GM10266 (cell line): ENCODE results near the gene ERBB4.

Experiments used
- DNase-seq: peaks from one replicate; pipeline ENCODE4 v3.0.0; 2012; ENCODE audit errors: extremely low spot score
- TF ChIP-seq, protein P1 (sequence below): IDR thresholded peaks from 2 replicates; pipeline ENCODE4 v1.5.1; 2012; ENCODE audit warnings: mild to moderate bottlenecking, low read depth; ENCODE audit not compliant: control insufficient read depth, insufficient read depth; ENCODE audit errors: missing control alignments

Gene ERBB4

DNA sequence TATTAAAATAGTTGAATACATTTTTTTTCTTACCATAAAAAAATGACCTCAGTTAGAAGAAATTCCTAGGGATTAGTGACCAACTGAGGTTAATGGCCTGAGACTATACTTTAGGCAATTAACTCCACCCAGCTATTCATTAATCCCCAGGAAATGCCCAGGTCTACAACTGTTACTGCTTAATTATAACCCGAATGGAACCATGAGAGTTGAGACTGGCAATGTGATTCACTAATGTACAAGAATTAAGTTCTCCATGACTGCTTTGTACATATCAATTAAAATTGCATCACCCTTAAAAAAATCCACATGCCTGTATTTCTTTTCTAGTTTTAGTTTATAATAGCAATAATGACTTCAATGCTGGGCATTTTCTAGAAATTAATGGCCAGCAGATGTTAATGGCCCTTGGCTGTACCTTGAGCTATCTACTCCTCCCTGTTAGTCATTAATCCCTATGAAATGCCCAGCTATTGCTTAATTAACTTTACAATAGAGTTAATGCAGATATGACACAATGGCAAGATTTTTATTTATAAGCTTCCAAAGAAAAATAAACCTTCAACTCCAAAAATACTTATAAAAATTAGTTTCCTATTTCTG is 44.1 kb downstream of the ERBB4 start:
- TF ChIP-seq, protein P1, sequence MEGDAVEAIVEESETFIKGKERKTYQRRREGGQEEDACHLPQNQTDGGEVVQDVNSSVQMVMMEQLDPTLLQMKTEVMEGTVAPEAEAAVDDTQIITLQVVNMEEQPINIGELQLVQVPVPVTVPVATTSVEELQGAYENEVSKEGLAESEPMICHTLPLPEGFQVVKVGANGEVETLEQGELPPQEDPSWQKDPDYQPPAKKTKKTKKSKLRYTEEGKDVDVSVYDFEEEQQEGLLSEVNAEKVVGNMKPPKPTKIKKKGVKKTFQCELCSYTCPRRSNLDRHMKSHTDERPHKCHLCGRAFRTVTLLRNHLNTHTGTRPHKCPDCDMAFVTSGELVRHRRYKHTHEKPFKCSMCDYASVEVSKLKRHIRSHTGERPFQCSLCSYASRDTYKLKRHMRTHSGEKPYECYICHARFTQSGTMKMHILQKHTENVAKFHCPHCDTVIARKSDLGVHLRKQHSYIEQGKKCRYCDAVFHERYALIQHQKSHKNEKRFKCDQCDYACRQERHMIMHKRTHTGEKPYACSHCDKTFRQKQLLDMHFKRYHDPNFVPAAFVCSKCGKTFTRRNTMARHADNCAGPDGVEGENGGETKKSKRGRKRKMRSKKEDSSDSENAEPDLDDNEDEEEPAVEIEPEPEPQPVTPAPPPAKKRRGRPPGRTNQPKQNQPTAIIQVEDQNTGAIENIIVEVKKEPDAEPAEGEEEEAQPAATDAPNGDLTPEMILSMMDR: no peak
- no peak for DNase-seq

DNA sequence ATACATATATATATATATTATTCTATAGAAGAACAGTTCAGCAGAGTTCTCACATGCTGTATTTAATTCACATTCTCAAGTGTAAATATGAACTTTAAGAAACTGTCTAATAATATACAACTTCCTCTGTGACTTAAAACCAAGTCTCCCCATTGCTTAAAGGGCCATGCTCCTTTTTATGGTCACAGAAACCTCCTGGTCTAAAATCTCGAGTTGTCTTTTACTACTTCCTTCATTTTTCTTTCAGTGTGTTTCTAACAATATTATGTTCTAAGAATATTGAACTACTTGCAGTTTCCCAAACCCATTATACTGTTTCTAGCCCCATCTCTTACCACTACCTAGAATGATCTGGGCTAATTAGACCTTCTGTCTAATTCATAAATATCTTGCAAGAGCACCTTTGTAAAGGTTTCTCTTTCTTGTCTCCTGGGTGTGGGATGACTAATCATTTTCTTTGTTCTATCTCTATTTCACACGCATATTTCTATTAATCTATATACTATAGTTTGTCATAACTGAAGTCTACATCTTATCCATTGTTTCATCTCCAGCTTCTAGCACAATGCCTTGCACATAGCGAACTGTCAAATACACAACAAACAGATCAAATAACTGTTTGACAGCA is 48.8 kb downstream of the ERBB4 start:
- no peak for DNase-seq
- TF ChIP-seq, protein P1: no peak

DNA sequence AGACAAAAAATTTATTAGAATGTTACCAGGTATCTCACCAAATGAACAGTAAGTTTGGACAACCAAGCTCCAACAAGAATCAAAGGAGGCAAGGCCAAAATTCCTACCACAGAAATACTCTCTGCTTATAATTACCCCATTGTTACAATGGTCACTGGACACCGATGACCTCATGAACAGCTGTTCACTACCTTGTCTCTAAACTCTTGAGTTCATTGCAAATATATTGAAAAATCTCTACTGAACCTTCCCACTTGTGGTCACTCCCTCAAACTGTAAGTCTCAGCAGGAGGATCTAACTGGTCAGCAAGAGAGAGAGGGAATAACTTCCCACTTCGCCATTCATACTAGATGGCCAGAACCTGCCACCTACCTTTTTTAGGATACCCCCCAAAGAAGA is 50.0 kb downstream of the ERBB4 start:
- no peak for DNase-seq
- TF ChIP-seq, protein P1: no peak

DNA sequence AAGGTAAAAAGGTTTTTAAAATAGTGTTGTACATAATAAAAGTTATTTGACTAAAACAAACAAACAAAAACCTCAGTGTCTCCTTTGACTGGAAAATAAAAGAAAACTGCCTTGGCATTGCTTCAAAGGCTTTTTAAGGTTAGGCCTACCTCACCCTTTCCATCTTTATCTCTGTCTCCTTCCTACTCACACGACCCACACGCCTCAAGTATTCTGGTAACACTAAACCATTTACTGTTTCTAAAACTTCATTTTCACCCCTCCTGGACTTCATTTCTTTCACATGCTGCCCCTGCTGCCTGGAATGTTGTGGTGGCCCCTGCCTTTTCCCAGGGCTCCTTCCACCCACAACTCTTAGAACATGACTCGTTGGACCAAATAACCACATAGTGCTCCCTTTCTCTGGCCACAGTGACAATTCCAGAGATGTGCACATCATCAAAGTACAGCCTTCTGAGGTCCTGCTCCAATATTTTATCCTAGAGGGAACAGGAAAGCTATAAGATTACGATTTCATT is 54.0 kb downstream of the ERBB4 start:
- TF ChIP-seq, protein P1: no peak
- DNase-seq: no peak

DNA sequence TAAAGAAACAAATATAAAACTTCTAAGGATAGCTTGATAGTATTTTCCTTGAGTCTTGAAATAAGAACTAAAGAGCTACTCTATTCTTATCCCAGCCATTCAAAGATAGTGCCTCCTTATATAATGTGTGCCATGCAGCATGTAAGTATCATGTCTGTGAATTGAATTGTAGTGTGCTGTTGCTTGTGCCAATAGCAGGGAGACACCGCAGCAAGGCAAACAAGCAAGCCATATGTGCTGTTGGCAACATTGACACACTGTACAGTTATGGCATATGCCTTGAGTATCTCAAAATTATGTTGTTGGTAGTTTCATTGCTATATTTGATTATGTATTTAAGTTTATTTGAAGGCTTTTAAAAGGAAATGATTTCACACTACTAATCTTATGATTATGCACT is 58.2 kb downstream of the ERBB4 start:
- DNase-seq: no peak
- TF ChIP-seq, protein P1: no peak

DNA sequence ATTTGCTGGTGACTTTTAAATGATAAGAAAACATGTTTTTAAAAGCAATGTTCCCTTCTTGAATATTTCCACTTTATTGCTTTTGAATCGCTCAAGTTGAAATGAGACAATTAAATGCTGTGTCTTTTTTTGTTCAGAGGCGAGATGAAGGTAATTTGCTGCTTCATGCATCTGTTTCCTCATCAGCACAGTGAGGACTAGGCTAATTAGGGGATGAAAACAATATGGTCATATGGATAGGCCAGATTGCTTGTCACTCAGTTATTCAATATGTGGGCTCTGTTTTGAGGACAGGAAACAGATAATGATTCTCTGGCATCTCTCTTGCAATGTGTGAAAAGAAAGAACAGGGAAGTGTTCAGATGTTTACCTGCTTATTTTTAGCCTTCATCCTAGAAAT is 61.0 kb downstream of the ERBB4 start:
- TF ChIP-seq, protein P1: no peak
- DNase-seq: no peak

DNA sequence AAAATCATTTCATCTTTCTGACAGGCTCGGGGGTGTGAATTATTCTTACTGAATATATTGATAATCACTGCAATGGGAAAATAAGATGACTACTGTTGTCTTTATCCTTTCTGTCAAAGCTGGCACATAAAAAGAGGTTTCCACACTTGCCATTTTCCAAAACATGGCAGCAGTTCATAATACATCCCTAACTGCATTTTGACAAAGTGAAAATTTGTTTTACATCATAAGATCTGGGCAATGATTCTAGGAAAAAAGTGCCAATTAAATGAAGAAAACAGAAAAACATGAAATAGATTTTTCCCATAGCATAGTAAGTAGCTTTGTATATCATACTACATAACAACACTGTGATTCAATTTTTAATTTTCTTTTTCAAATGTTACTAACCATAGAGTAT is 65.4 kb downstream of the ERBB4 start:
- TF ChIP-seq, protein P1: no peak
- no peak for DNase-seq
